ENCODE data around the gene NDUFS7. TPM values are rescaled to one million over a fixed set of nuclear protein-coding genes. Genes with fewer than 3 reads are reported as not detected.

The NDUFS7 gene
- total and polyA plus RNA-seq, 11 donors, result 205 to 717 (median 336) TPM

GRCh38 chr19:1428738-1429391 is 45.2 kb downstream of the NDUFS7 start:
- Histone ChIP-seq H3K27me3 (no peaks in the 10 kb centered on the region), H3K27ac (peak overlapping the region in 8 of 12 donors; percentile 4 to 78 (median 60)), H3K36me3 (peaks cover 0 to 98% (median 92%) of the 10 kb centered on the region in 9 donors), H3K4me3 (no peak overlapping the region), H3K4me1 (peaks cover 0 to 39% (median 4%) of the 10 kb centered on the region in 12 donors), H3K9me3 (no peaks in the 10 kb centered on the region)
- intact Hi-C loops (cut with DNase I), result no loop called here
- no peak for DNase-seq
- TF ChIP-seq POLR2A (IDR thresholded peaks at IDR 0.05), result no peak
- TF ChIP-seq CTCF (IDR thresholded peaks at IDR 0.05), result no peak
- 61 to 79% (median 78%) methylated on average over 19 to 41 of the region's 41 CpGs for WGBS, 4 donors
- ATAC-seq, result peak; percentile 1 to 18 (median 14)

- Histone ChIP-seq H3K4me3 (no peak overlapping the region), H3K27ac (peak overlapping the region in 9 of 12 donors; percentile 3 to 78 (median 50)), H3K27me3 (no peaks in the 10 kb centered on the region), H3K4me1 (peaks cover 0 to 39% (median 4%) of the 10 kb centered on the region in 12 donors), H3K9me3 (no peaks in the 10 kb centered on the region), H3K36me3 (peaks cover 0 to 100% (median 94%) of the 10 kb centered on the region in 9 donors)
- DNase-seq (peak in 3 of 5 donors; percentile 67 to 81 (median 79)), ATAC-seq (peak; percentile 81 to 92 (median 83))
- TF ChIP-seq POLR2A (IDR thresholded peaks at IDR 0.05) (no peak), CTCF (IDR thresholded peaks at IDR 0.05) (no peak)
- WGBS, 4 donors, result 32 to 57% (median 50%) methylated on average over 6 to 14 of the region's 14 CpGs
- intact Hi-C loops (cut with DNase I), result no loop called here
Observed at GRCh38 chr19:1429750-1430149, 46.0 kb downstream of the NDUFS7 start.

GRCh38 chr19:1430246-1430645 is 46.5 kb downstream of the NDUFS7 start:
- Histone ChIP-seq H3K36me3 (peaks cover 0 to 97% (median 94%) of the 10 kb centered on the region in 9 donors), H3K4me1 (peaks cover 0 to 37% (median 4%) of the 10 kb centered on the region in 12 donors), H3K27ac (peak overlapping the region in 4 of 12 donors; percentile 4 to 78 (median 74)), H3K4me3 (no peak overlapping the region), H3K27me3 (no peaks in the 10 kb centered on the region), H3K9me3 (no peaks in the 10 kb centered on the region)
- TF ChIP-seq POLR2A (IDR thresholded peaks at IDR 0.05) (no peak), CTCF (IDR thresholded peaks at IDR 0.05) (no peak)
- whole genome bisulfite sequencing, 4 donors, result 84 to 89% (median 85%) methylated on average over 5 to 14 of the region's 14 CpGs
- DNase-seq (no peak), ATAC-seq (no peak)
- intact Hi-C loops (cut with DNase I), result no loop called here

- Histone ChIP-seq H3K9me3 (no peaks in the 10 kb centered on the region), H3K4me3 (no peak overlapping the region), H3K4me1 (peaks cover 0 to 28% (median 3%) of the 10 kb centered on the region in 12 donors), H3K27ac (no peak overlapping the region), H3K36me3 (peaks cover 0 to 87% (median 82%) of the 10 kb centered on the region in 9 donors), H3K27me3 (no peaks in the 10 kb centered on the region)
- TF ChIP-seq POLR2A (IDR thresholded peaks at IDR 0.05), result no peak
- TF ChIP-seq CTCF (IDR thresholded peaks at IDR 0.05), result no peak
- 89 to 94% (median 91%) methylated on average over 20 to 24 of the region's 24 CpGs for WGBS, 4 donors
- no peak for DNase-seq
- ATAC-seq, result no peak
- intact Hi-C loops (cut with DNase I), result no loop called here
Observed at GRCh38 chr19:1431759-1432506, 48.2 kb downstream of the NDUFS7 start.
